CD14-positive monocyte (primary cell): Measurements from ENCODE around the gene NRXN3. TPM values are rescaled to one million over a fixed set of nuclear protein-coding genes. Genes with fewer than 3 reads are reported as not detected.

Experiments
- DNase-seq, 3 donors: peaks; one replicate each; pipeline ENCODE4 v3.0.0-alpha.2; 2011 to 2022
- H2AFZ ChIP-seq: 2 replicates; pipeline ENCODE4 v1.6.0; 2012; ENCODE audit warnings: mild to moderate bottlenecking, low read depth, low read length, inconsistent platforms; ENCODE audit not compliant: insufficient read depth, poor library complexity, severe bottlenecking
- H3K27ac ChIP-seq, 2 donors: 1 replicate in 1 of 2; 2 replicates in 1 of 2; pipeline ENCODE4 v1.5.1; 2012 to 2013; ENCODE audit warnings: low read length in 2 of 2, control low read depth in 1 of 2, inconsistent platforms in 1 of 2, low read depth in 1 of 2, mild to moderate bottlenecking in 1 of 2
- H3K27me3 ChIP-seq, 2 donors: one replicate each; pipeline versions ENCODE4 v1.6.0 to v1.6.1; 2011 to 2013; ENCODE audit warnings: low read length in 2 of 2; ENCODE audit not compliant: control insufficient read depth in 2 of 2, insufficient read depth in 2 of 2
- H3K36me3 ChIP-seq, 2 donors: replicated peaks in 1 of 2; 1 replicate in 1 of 2; 2 replicates in 1 of 2; pipeline versions ENCODE4 v1.5.1 to v1.6.1; 2012 to 2013; ENCODE audit warnings: low read length in 2 of 2, control low read depth in 1 of 2, inconsistent platforms in 1 of 2, mild to moderate bottlenecking in 1 of 2; ENCODE audit not compliant: insufficient read depth in 2 of 2, control insufficient read depth in 1 of 2
- H3K4me1 ChIP-seq, 2 donors: 1 replicate in 1 of 2; 2 replicates in 1 of 2; pipeline versions ENCODE4 v1.5.1 to v1.6.1; 2012 to 2013; ENCODE audit warnings: low read length in 2 of 2, control low read depth in 1 of 2, inconsistent platforms in 1 of 2, mild to moderate bottlenecking in 1 of 2, moderate library complexity in 1 of 2; ENCODE audit not compliant: insufficient read depth in 2 of 2, control insufficient read depth in 1 of 2
- H3K4me2 ChIP-seq: replicated peaks from 2 replicates; pipeline ENCODE3; 2012; ENCODE audit warnings: low read length, moderate library complexity, mild to moderate bottlenecking; ENCODE audit not compliant: poor library complexity, severe bottlenecking; ENCODE audit errors: extremely low read depth
- H3K4me3 ChIP-seq, 3 experiments: fragments of 200-600 bp in 1 of 3; sonication (generic) in 1 of 3; replicated peaks in 1 of 3; 1 replicate in 2 of 3; 2 replicates in 1 of 3; pipeline ENCODE4 v1.5.1; 2011 to 2013; ENCODE audit warnings: low read length in 3 of 3, mild to moderate bottlenecking in 3 of 3, control low read depth in 2 of 3, low read depth in 2 of 3, inconsistent platforms in 1 of 3, moderate library complexity in 1 of 3
- H3K79me2 ChIP-seq: 2 replicates; pipeline ENCODE4 v1.6.0; 2012; ENCODE audit warnings: mild to moderate bottlenecking, control low read depth, inconsistent platforms, low read length, moderate library complexity; ENCODE audit not compliant: insufficient read depth
- H3K9ac ChIP-seq: 2 replicates; pipeline ENCODE4 v1.6.0; 2017; ENCODE audit warnings: low read length, mild to moderate bottlenecking; ENCODE audit not compliant: insufficient read depth, poor library complexity, severe bottlenecking
- H3K9me3 ChIP-seq, 2 donors: replicated peaks in 1 of 2; 1 replicate in 1 of 2; 2 replicates in 1 of 2; pipeline versions ENCODE4 v1.5.1 to v1.6.1; 2012 to 2013; ENCODE audit warnings: low read length in 2 of 2, control low read depth in 1 of 2; ENCODE audit not compliant: control insufficient read depth in 1 of 2, insufficient read depth in 1 of 2
- H4K20me1 ChIP-seq: 2 replicates; pipeline ENCODE4 v1.6.0; 2012; ENCODE audit warnings: mild to moderate bottlenecking, low read length, control low read depth, moderate library complexity; ENCODE audit not compliant: insufficient read depth
- H3K27ac Mint-ChIP-seq, 7 donors: one replicate each; pipeline ENCODE4 v1.8.0; 2020; ENCODE audit warnings: mild to moderate bottlenecking in 7 of 7, mixed read lengths in 7 of 7, moderate library complexity in 6 of 7, inconsistent platforms in 2 of 7
- H3K27me3 Mint-ChIP-seq, 3 donors: one replicate each; pipeline ENCODE4 v1.8.0; 2021 to 2022; ENCODE audit warnings: low read depth in 3 of 3, mild to moderate bottlenecking in 3 of 3, mixed read lengths in 3 of 3, moderate library complexity in 3 of 3, inconsistent platforms in 1 of 3
- H3K36me3 Mint-ChIP-seq, 2 donors: one replicate each; pipeline ENCODE4 v1.8.0; 2020; ENCODE audit warnings: mixed read lengths in 2 of 2, inconsistent platforms in 1 of 2, mild to moderate bottlenecking in 1 of 2
- H3K4me1 Mint-ChIP-seq: one replicate; pipeline ENCODE4 v1.8.0; 2020; ENCODE audit warnings: mild to moderate bottlenecking, mixed read lengths
- H3K4me3 Mint-ChIP-seq, 2 donors: one replicate each; pipeline ENCODE4 v1.8.0; 2020; ENCODE audit warnings: mild to moderate bottlenecking in 2 of 2, mixed read lengths in 2 of 2, moderate library complexity in 1 of 2
- H3K9me3 Mint-ChIP-seq, 7 donors: one replicate each; pipeline ENCODE4 v1.8.0; 2020 to 2022; ENCODE audit warnings: mixed read lengths in 7 of 7, mild to moderate bottlenecking in 6 of 7, moderate library complexity in 6 of 7, inconsistent platforms in 2 of 7
- CTCF ChIP-seq: fragments of 200-600 bp; IDR thresholded peaks from one replicate; pipeline ENCODE4 v1.8.0; 2022; ENCODE audit warnings: antibody characterized with exemption, mild to moderate bottlenecking
- WGBS: methylation state at CpG from one replicate; pipeline ENCODE4 v1.1.5; 2013; ENCODE audit warnings: missing lambda C conversion rate; ENCODE audit not compliant: insufficient coverage; 5-methylcytosine and 5-hydroxymethylcytosine counted together
- intact Hi-C, 2 donors: fragments of 100-400 bp; cut with micrococcal nuclease; formaldehyde crosslinking; loops; one replicate each; pipeline versions ENCODE4 v1.15.0 to v1.15.1; 2023
- polyA plus RNA-seq, 3 donors: library from polyadenylated mRNA; depleted of rRNA in 1 of 3; unstranded in 2 of 3; stranded (reverse) in 1 of 3; fragments of 300-500 nt in 2 of 3; fragments of >200 nt in 1 of 3; fragmentation: Illumina TruSeq in 2 of 3; gene quantifications; 1 replicate in 2 of 3; 2 replicates in 1 of 3; pipeline ENCODE4 v1.2.3, GENCODE V29; 2012 to 2021

The NRXN3 gene
- polyA plus RNA-seq, 3 donors: not detected

GRCh38 chr14:79740066-79740601 lies 1570.0 kb downstream of the NRXN3 start:
- Histone ChIP-seq H3K36me3 (no peaks in the 10 kb centered on the region), H3K79me2 (no peaks in the 10 kb centered on the region), H3K9me3 (peaks cover 11 to 17% of the 10 kb centered on the region in 2 donors), H4K20me1 (no peaks in the 10 kb centered on the region), H3K4me3 (no peak overlapping the region), H3K27ac (no peak overlapping the region), H3K4me1 (no peaks in the 10 kb centered on the region), H2AFZ (no peak overlapping the region), H3K4me2 (no peak overlapping the region), H3K9ac (no peak overlapping the region), H3K27me3 (no peaks in the 10 kb centered on the region)
- TF ChIP-seq CTCF: no peak
- Mint-ChIP-seq H3K4me3 (no peak overlapping the region), H3K36me3 (no peaks in the 10 kb centered on the region), H3K9me3 (peaks cover 3 to 18% (median 10%) of the 10 kb centered on the region in 7 donors), H3K27ac (no peak overlapping the region), H3K4me1 (no peaks in the 10 kb centered on the region), H3K27me3 (peaks cover 0 to 1% (median 0%) of the 10 kb centered on the region in 3 donors)
- no peak for DNase-seq
- 83% methylated on average over 1 of the region's 2 CpGs for WGBS
- intact Hi-C loops: no loop called here

- Histone ChIP-seq H3K27ac (no peak overlapping the region), H3K79me2 (no peaks in the 10 kb centered on the region), H2AFZ (no peak overlapping the region), H3K4me3 (no peak overlapping the region), H3K27me3 (no peaks in the 10 kb centered on the region), H4K20me1 (no peaks in the 10 kb centered on the region), H3K9me3 (peaks cover 5 to 6% of the 10 kb centered on the region in 2 donors), H3K9ac (no peak overlapping the region), H3K36me3 (no peaks in the 10 kb centered on the region), H3K4me2 (no peak overlapping the region), H3K4me1 (no peaks in the 10 kb centered on the region)
- Mint-ChIP-seq H3K27me3 (peaks cover 0 to 1% (median 0%) of the 10 kb centered on the region in 3 donors), H3K4me1 (no peaks in the 10 kb centered on the region), H3K27ac (no peak overlapping the region), H3K36me3 (no peaks in the 10 kb centered on the region), H3K4me3 (no peak overlapping the region), H3K9me3 (peaks cover 0 to 13% (median 4%) of the 10 kb centered on the region in 7 donors)
- WGBS: no CpG with 5 or more reads among the region's 1 CpG
- TF ChIP-seq CTCF: no peak
- no peak for DNase-seq
- intact Hi-C loops: no loop called here
These were observed 1572.0 kb downstream of the NRXN3 start for GRCh38 chr14:79742142-79742541.
